H7 (cell line): ENCODE results near the gene NUMA1. TPM values are rescaled to one million over a fixed set of nuclear protein-coding genes. Genes with fewer than 3 reads are reported as not detected.

Source experiments
- DNase-seq: peaks from one replicate; pipeline ENCODE4 v3.0.0; 2012
- H3K27me3 ChIP-seq: 2 replicates; pipeline ENCODE4 v1.6.0; 2011; ENCODE audit warnings: mild to moderate bottlenecking, low read length; ENCODE audit not compliant: control insufficient read depth, insufficient read depth
- H3K36me3 ChIP-seq: replicated peaks from 2 replicates; pipeline ENCODE4 v1.5.1; 2011; ENCODE audit warnings: low read length; ENCODE audit not compliant: control insufficient read depth, insufficient read depth
- H3K4me3 ChIP-seq: 2 replicates; pipeline ENCODE4 v1.5.1; 2011; ENCODE audit warnings: low read depth, mild to moderate bottlenecking, control low read depth, low read length, moderate library complexity; ENCODE audit not compliant: insufficient read depth
- total RNA-seq: library from RNA; depleted of rRNA; stranded (reverse); fragments of >200 nt; shearing (Covaris generic); gene quantifications from 2 replicates; pipeline ENCODE4 v1.2.3, GENCODE V29; 2014; rRNA removed

Gene NUMA1
- total RNA-seq, 1 experiment from 2014 or later, result 97.5 TPM

DNA sequence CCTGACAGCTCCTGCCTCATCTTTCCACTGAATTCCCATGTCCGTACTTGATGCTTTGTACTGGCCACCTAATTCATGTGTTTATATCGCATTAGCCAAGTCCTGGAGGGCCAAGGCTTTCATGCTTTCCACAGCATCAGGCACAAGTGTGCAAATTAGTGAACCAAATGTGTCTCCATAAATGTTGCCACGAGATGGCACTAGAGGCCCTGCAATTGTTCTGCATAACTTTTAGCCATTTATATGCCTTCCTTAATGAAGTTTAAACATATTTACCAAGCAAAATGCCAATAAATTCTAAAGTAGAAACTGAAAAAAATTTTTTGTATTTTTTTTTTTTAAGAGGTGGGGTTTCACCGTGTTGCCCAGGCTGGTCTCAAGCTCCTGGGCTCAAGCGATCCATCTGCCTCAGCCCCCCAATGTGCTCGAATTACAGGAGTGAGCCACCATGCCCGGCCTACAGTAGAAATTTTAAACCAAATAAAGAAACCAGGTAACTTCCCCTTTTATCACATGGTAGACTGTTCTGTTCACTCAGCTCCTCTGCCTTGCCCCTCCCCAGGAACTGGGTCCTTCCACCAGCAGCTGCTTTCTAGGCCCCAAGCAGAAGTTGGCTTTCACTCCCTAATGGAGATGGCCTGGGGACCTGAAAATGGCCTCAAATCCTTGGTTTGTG lies 102.5 kb downstream of the NUMA1 start:
- DNase-seq, result peak; percentile 62
- peaks cover 3% of the 10 kb centered on the region for H3K36me3 ChIP-seq
- no peak overlapping the region for H3K4me3 ChIP-seq
- H3K27me3 ChIP-seq, result no peaks in the 10 kb centered on the region

DNA sequence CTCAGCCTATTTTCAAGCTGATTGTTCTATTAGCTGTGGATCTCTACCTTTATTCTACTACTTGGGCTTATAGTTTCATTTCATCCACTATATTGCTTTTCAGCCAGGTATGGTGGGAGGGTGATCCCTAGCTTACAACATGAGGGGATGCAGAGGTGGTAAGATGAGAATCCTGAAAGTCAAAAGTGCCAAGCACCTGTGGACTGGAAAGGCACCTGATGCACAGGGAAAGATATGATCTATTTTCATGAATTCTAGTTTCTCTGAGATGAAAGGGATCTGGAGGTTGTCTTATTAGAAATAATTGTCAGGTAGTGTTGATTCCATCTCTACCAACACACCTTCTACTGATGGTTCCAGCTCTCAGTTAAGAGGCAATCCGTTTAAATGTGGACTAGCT lies 103.3 kb downstream of the NUMA1 start:
- Histone ChIP-seq H3K4me3 (no peak overlapping the region), H3K27me3 (no peaks in the 10 kb centered on the region), H3K36me3 (peaks cover 1% of the 10 kb centered on the region)
- DNase-seq, result no peak

DNA sequence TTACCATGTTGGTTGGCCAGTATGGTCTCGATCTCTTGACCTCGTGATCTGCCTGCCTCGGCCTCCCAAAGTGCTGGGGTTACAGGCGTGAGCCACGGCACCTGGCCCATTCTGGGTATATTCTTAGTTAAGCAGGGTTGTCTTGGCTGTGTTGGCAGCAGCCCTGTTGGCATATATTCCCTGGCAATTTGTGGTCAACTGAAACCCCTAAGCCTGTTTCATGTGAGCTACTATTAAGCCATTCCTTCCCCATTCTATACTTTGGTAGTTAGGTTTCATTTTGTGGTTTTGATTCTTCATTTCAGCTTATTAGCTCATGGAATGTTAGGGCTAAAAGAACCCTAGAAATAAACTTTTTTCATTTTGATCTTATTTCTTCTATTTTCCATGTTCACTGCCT lies 103.8 kb downstream of the NUMA1 start:
- Histone ChIP-seq H3K36me3 (peaks cover 1% of the 10 kb centered on the region), H3K27me3 (no peaks in the 10 kb centered on the region), H3K4me3 (no peak overlapping the region)
- DNase-seq, result no peak

DNA sequence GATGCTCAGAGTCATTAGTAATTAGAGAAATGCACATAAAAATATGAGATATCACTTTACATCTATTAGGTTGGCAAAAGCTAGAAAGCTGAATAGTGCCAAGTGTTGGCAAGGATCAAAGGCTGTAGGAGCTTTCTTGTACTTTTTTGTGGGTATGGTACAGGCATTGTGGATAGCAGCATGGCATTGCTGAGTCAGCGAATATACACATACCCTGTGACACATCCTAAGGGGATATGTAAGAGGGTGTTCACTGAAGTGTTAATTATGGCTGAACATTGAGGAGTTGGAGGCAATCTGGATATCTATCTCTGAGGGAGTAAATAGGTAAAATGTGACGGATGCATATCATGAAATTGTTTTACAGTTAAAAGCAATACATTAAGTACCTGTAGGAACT lies 108.7 kb downstream of the NUMA1 start:
- Histone ChIP-seq H3K4me3 (no peak overlapping the region), H3K36me3 (no peaks in the 10 kb centered on the region; the same call in 1 of the 2 replicates), H3K27me3 (no peaks in the 10 kb centered on the region)
- no peak for DNase-seq

DNA sequence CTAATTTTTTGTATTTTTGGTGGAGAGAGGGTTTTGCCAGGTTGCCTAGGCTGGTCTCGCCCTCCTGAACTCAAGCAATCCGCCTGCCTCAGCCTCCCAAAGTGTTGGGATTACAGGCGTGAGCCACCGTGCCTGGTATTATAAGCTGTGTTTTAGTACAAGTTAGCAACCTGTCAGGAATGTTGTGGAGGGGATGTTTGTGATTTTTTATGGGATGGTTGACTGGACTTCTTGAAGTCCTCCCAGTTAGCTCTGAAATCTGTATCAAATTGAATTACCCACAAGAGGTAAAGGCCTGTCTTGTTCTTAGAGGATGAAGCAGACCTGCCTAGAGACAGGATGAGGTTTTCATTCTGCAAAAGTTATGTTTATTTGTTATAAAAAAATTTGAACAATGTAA lies 115.7 kb downstream of the NUMA1 start:
- no peaks in the 10 kb centered on the region for H3K36me3 ChIP-seq
- no peaks in the 10 kb centered on the region for H3K27me3 ChIP-seq
- DNase-seq, result no peak
- no peak overlapping the region for H3K4me3 ChIP-seq

DNA sequence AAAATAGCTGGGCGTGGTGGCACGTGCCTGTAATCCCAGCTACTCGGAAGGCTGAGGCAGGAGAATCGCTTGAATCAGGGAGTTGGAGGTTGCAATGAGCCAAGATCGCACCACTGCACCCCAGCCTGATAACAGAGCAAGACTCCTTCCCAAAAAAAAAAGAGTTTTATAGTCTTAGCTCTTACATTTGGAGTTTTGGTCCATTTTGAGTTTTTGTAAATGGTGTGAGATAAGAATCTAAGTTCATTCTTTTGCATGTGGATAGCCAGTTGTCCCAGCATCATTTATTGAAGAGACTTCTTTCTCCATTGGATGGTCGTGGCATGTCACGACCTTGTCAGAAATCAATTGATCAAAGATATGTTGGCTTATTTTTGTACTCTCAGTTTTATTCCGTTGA lies 116.9 kb downstream of the NUMA1 start:
- DNase-seq, result no peak
- H3K27me3 ChIP-seq, result no peaks in the 10 kb centered on the region
- no peak overlapping the region for H3K4me3 ChIP-seq
- no peaks in the 10 kb centered on the region for H3K36me3 ChIP-seq

DNA sequence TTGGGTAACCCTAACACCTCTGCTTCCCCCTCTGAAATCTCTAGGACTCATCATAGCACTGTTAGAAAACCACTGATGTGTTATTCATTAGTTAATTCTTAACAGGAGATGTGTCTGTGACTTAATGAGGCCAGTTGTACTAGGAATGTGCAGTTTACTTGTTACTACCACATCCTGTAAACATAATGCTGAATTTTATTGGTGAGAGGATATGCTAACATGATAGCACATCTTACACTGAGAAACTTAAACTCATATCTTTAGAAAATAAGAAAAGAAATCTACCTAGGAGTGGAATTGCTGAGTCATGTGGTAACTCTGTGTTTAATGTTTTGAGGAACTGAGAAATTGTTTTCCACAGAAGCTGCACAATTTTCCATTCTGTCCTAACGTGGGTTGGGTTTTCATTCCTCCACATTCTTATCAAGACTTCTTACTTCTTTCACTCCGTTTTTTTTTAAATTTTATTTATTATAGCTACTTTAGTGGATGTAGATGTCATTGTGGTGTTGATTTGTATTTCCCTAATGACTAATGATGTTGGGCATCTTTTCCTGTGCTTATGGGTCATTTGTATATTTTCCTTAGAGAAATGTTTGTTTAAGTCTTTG lies 117.8 kb downstream of the NUMA1 start:
- no peak overlapping the region for H3K4me3 ChIP-seq
- no peaks in the 10 kb centered on the region for H3K27me3 ChIP-seq
- H3K36me3 ChIP-seq, result no peaks in the 10 kb centered on the region
- no peak for DNase-seq

DNA sequence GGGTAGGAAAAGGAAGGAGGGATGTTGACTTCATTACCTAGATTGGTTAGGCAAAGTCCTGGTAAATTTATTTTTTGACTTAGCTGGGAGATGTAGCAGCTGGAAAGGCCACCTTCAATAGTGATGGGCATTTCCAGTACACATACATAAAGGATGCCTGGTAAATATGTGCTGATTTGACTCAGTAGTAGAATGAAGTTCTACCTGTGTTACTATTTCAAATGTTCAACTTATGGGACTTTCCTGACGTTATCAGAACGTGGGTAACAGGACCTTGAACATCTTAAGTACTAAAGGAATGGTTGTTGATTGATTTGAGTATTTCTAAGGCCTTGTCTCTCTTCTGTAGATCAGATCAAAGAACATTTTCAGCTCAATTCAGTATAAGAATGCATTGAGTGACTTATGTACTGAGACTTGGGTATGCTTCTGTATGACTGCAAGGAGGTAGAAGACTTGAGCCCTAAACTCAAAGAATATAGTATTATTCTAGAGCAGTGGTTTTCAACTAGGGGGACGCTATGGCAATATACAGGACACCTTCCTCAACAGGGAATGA lies 124.4 kb downstream of the NUMA1 start:
- H3K27me3 ChIP-seq, result no peaks in the 10 kb centered on the region
- H3K4me3 ChIP-seq, result no peak overlapping the region
- no peak for DNase-seq
- H3K36me3 ChIP-seq, result no peaks in the 10 kb centered on the region

Other genes with a start within 250 kb of the NUMA1 start
- gene DEFB108B, start 247.3 kb downstream of the NUMA1 start, total RNA-seq, result not detected in 2 replicates
- gene DEFB131B, start 202.1 kb downstream of the NUMA1 start, total RNA-seq, result not detected in 2 replicates
- 4.2 and 7.6 TPM in 2 replicates for gene XNDC1N, start 151.9 kb downstream of the NUMA1 start, total RNA-seq
- 18.7 and 22.7 TPM in 2 replicates for gene RNF121, start 151.5 kb downstream of the NUMA1 start, total RNA-seq
- 3.1 and 4.5 TPM in 2 replicates for gene IL18BP, start 81.6 kb downstream of the NUMA1 start, total RNA-seq
- 4.2 and 6.7 TPM in 2 replicates for gene LRRC51, start 308 bp upstream of the NUMA1 start, total RNA-seq
- 97.8 and 114 TPM in 2 replicates for gene LAMTOR1, start 22.8 kb upstream of the NUMA1 start, total RNA-seq
- 0.14 TPM in 1 of 2 replicates, not detected in the other for gene TOMT, start 25.4 kb upstream of the NUMA1 start, total RNA-seq
- 50.0 and 62.6 TPM in 2 replicates for gene ANAPC15, start 32.2 kb upstream of the NUMA1 start, total RNA-seq
- gene FOLR3, start 55.2 kb upstream of the NUMA1 start, total RNA-seq, result not detected in 2 replicates
- 0.41 and 1.3 TPM in 2 replicates for gene FOLR1, start 111.6 kb upstream of the NUMA1 start, total RNA-seq
- not detected in 2 replicates for gene FOLR2, start 136.3 kb upstream of the NUMA1 start, total RNA-seq
- gene INPPL1, start 144.2 kb upstream of the NUMA1 start, total RNA-seq, result 98.6 and 109 TPM in 2 replicates
- 2.5 and 2.8 TPM in 2 replicates for gene PHOX2A, start 163.6 kb upstream of the NUMA1 start, total RNA-seq